HL-60 (cell line): ENCODE measurements around the gene SLC22A23.

ENCODE experiments used
- CTCF ChIP-seq: IDR thresholded peaks from one replicate; pipeline ENCODE4 v1.5.1; 2011; ENCODE audit warnings: low read length, control low read depth, inconsistent platforms; ENCODE audit not compliant: insufficient read depth
- GABPA ChIP-seq: IDR thresholded peaks from 2 replicates; pipeline ENCODE4 v1.6.1; 2012; ENCODE audit warnings: low read depth
- POLR2AphosphoS5 ChIP-seq: IDR thresholded peaks from 2 replicates; pipeline ENCODE4 v1.6.1; 2012; ENCODE audit warnings: low read depth
- REST ChIP-seq: IDR thresholded peaks from 2 replicates; pipeline ENCODE4 v1.6.1; 2012; ENCODE audit warnings: low read depth; ENCODE audit not compliant: insufficient replicate concordance

- TF ChIP-seq REST: no peak
- no peak for TF ChIP-seq CTCF
- TF ChIP-seq POLR2AphosphoS5: no peak
- no peak for TF ChIP-seq GABPA
Observed at GRCh38 chr6:3455569-3456394, 1.1 kb downstream of the SLC22A23 start.
